Measurements from ENCODE around the gene CDC25A. TPM values are rescaled to one million over a fixed set of nuclear protein-coding genes. Genes with fewer than 3 reads are reported as not detected.

The CDC25A gene
- total and polyA plus RNA-seq, 2 of the 8 experiments (the other 6 are each of a cell fraction or from before 2014, with no cell fraction given): 20.7 to 62.1 TPM

DNA sequence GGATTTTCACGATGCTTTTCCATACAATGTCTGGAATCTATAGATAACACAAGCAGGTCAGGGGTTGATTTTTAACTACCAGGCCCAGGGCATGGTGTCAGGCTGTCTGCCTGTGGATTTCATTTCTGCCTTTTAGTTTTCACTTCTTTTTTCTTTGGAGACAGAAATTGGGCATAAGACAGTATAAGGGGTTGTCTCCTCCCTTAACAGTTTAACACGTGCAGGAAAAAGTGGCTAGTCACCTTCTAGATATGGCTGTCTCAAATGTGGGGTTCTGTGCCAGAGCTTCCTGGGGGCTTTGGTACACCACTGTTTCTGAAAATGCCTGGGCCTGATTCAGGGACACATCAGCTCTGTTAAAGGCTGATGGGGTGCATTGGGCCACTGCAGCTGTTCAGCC lies 45.3 kb upstream of the CDC25A start (continued):
- TF ChIP-seq, protein P1, sequence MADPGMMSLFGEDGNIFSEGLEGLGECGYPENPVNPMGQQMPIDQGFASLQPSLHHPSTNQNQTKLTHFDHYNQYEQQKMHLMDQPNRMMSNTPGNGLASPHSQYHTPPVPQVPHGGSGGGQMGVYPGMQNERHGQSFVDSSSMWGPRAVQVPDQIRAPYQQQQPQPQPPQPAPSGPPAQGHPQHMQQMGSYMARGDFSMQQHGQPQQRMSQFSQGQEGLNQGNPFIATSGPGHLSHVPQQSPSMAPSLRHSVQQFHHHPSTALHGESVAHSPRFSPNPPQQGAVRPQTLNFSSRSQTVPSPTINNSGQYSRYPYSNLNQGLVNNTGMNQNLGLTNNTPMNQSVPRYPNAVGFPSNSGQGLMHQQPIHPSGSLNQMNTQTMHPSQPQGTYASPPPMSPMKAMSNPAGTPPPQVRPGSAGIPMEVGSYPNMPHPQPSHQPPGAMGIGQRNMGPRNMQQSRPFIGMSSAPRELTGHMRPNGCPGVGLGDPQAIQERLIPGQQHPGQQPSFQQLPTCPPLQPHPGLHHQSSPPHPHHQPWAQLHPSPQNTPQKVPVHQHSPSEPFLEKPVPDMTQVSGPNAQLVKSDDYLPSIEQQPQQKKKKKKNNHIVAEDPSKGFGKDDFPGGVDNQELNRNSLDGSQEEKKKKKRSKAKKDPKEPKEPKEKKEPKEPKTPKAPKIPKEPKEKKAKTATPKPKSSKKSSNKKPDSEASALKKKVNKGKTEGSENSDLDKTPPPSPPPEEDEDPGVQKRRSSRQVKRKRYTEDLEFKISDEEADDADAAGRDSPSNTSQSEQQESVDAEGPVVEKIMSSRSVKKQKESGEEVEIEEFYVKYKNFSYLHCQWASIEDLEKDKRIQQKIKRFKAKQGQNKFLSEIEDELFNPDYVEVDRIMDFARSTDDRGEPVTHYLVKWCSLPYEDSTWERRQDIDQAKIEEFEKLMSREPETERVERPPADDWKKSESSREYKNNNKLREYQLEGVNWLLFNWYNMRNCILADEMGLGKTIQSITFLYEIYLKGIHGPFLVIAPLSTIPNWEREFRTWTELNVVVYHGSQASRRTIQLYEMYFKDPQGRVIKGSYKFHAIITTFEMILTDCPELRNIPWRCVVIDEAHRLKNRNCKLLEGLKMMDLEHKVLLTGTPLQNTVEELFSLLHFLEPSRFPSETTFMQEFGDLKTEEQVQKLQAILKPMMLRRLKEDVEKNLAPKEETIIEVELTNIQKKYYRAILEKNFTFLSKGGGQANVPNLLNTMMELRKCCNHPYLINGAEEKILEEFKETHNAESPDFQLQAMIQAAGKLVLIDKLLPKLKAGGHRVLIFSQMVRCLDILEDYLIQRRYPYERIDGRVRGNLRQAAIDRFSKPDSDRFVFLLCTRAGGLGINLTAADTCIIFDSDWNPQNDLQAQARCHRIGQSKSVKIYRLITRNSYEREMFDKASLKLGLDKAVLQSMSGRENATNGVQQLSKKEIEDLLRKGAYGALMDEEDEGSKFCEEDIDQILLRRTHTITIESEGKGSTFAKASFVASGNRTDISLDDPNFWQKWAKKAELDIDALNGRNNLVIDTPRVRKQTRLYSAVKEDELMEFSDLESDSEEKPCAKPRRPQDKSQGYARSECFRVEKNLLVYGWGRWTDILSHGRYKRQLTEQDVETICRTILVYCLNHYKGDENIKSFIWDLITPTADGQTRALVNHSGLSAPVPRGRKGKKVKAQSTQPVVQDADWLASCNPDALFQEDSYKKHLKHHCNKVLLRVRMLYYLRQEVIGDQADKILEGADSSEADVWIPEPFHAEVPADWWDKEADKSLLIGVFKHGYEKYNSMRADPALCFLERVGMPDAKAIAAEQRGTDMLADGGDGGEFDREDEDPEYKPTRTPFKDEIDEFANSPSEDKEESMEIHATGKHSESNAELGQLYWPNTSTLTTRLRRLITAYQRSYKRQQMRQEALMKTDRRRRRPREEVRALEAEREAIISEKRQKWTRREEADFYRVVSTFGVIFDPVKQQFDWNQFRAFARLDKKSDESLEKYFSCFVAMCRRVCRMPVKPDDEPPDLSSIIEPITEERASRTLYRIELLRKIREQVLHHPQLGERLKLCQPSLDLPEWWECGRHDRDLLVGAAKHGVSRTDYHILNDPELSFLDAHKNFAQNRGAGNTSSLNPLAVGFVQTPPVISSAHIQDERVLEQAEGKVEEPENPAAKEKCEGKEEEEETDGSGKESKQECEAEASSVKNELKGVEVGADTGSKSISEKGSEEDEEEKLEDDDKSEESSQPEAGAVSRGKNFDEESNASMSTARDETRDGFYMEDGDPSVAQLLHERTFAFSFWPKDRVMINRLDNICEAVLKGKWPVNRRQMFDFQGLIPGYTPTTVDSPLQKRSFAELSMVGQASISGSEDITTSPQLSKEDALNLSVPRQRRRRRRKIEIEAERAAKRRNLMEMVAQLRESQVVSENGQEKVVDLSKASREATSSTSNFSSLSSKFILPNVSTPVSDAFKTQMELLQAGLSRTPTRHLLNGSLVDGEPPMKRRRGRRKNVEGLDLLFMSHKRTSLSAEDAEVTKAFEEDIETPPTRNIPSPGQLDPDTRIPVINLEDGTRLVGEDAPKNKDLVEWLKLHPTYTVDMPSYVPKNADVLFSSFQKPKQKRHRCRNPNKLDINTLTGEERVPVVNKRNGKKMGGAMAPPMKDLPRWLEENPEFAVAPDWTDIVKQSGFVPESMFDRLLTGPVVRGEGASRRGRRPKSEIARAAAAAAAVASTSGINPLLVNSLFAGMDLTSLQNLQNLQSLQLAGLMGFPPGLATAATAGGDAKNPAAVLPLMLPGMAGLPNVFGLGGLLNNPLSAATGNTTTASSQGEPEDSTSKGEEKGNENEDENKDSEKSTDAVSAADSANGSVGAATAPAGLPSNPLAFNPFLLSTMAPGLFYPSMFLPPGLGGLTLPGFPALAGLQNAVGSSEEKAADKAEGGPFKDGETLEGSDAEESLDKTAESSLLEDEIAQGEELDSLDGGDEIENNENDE (IDR thresholded peaks at IDR 0.05; ENCODE audit: insufficient replicate concordance, low read length): no peak
- no peak for TF ChIP-seq SIX5 (IDR thresholded peaks at IDR 0.05; ENCODE audit: low read depth, low read length)
- TF ChIP-seq SIRT6 (IDR thresholded peaks at IDR 0.05; ENCODE audit: low read length): no peak
- no peak for TF ChIP-seq YY1 (IDR thresholded peaks at IDR 0.05; ENCODE audit: low read depth, low read length)
- no peak for TF ChIP-seq JUND (IDR thresholded peaks at IDR 0.05; ENCODE audit: low read length)
- TF ChIP-seq SP1 (IDR thresholded peaks at IDR 0.05; ENCODE audit: low read depth, low read length): no peak
- TF ChIP-seq CEBPB (IDR thresholded peaks at IDR 0.05; ENCODE audit: low read depth, low read length): no peak
- TF ChIP-seq SP4 (IDR thresholded peaks at IDR 0.05; ENCODE audit: low read length): no peak
- TF ChIP-seq RNF2 (IDR thresholded peaks at IDR 0.05; ENCODE audit: borderline replicate concordance, low read depth, low read length, missing control alignments, poor library complexity, severe bottlenecking): no peak
- no peak for TF ChIP-seq SIN3A (conservative IDR thresholded peaks at IDR 0.05 in 1 of 2, IDR thresholded peaks at IDR 0.05 in 1 of 2; ENCODE audit: low read depth in 1 of 2, low read length in 2 of 2)
- TF ChIP-seq PHF8 (conservative IDR thresholded peaks at IDR 0.05; ENCODE audit: low read depth, low read length): no peak
- TF ChIP-seq BRCA1 (IDR thresholded peaks at IDR 0.05; ENCODE audit: low read depth, low read length): no peak
- TF ChIP-seq KDM4A (IDR thresholded peaks at IDR 0.05; ENCODE audit: low read depth, low read length, severe bottlenecking): no peak

Measured in H1 (cell line).